Memory B cell (primary cell): ENCODE measurements around the gene PASK.

Source experiments
- ATAC-seq: fragments of 150-1000 bp; cut with Tn5 transposase; 2 replicates; pipeline ENCODE4 v1.10.0; 2021; ENCODE audit warnings: low read depth, mild to moderate bottlenecking, moderate library complexity
- DNase-seq, 2 donors: peaks; one replicate each; pipeline ENCODE4 v3.0.0; 2022; ENCODE audit warnings: low spot score in 2 of 2
- H3K27ac Mint-ChIP-seq: one replicate; pipeline ENCODE4 v1.8.0; 2022; ENCODE audit warnings: mild to moderate bottlenecking, moderate library complexity, mixed read lengths
- H3K27me3 Mint-ChIP-seq: one replicate; pipeline ENCODE4 v1.8.0; 2022; ENCODE audit warnings: mixed read lengths
- H3K36me3 Mint-ChIP-seq: one replicate; pipeline ENCODE4 v1.8.0; 2022; ENCODE audit warnings: mild to moderate bottlenecking, mixed read lengths
- H3K4me1 Mint-ChIP-seq: one replicate; pipeline ENCODE4 v1.8.0; 2022; ENCODE audit warnings: mixed read lengths
- H3K4me3 Mint-ChIP-seq: one replicate; pipeline ENCODE4 v1.8.0; 2022; ENCODE audit warnings: mild to moderate bottlenecking, moderate library complexity, mixed read lengths
- H3K9me3 Mint-ChIP-seq: one replicate; pipeline ENCODE4 v1.8.0; 2022; ENCODE audit warnings: mixed read lengths

The PASK gene

GRCh38 chr2:241161646-241162281, 12.5 kb upstream of the PASK start:
- Mint-ChIP-seq H3K9me3 (no peaks in the 10 kb centered on the region), H3K36me3 (peaks cover 28% of the 10 kb centered on the region), H3K27me3 (no peaks in the 10 kb centered on the region), H3K27ac (no peak overlapping the region), H3K4me3 (no peak overlapping the region), H3K4me1 (no peaks in the 10 kb centered on the region)
- no peak for ATAC-seq
- no peak for DNase-seq

- Mint-ChIP-seq H3K4me3 (no peak overlapping the region), H3K27ac (no peak overlapping the region), H3K27me3 (no peaks in the 10 kb centered on the region), H3K4me1 (no peaks in the 10 kb centered on the region), H3K36me3 (peaks cover 22% of the 10 kb centered on the region), H3K9me3 (no peaks in the 10 kb centered on the region)
- DNase-seq = no peak
- no peak for ATAC-seq
Measured at GRCh38 chr2:241160318-241160717, 11.0 kb upstream of the PASK start.

- no peak for DNase-seq
- H3K4me3 Mint-ChIP-seq = no peak overlapping the region
- H3K4me1 Mint-ChIP-seq = no peaks in the 10 kb centered on the region
- H3K27ac Mint-ChIP-seq = no peak overlapping the region
- H3K27me3 Mint-ChIP-seq = no peaks in the 10 kb centered on the region
- no peak for ATAC-seq
- H3K9me3 Mint-ChIP-seq = no peaks in the 10 kb centered on the region
- peaks cover 22% of the 10 kb centered on the region for H3K36me3 Mint-ChIP-seq
Measured at GRCh38 chr2:241159116-241159515, 9.8 kb upstream of the PASK start.

- Mint-ChIP-seq H3K4me3 (no peak overlapping the region), H3K27me3 (no peaks in the 10 kb centered on the region), H3K9me3 (no peaks in the 10 kb centered on the region), H3K4me1 (no peaks in the 10 kb centered on the region), H3K27ac (no peak overlapping the region), H3K36me3 (peaks cover 22% of the 10 kb centered on the region)
- DNase-seq (no peak), ATAC-seq (no peak)
Measured at GRCh38 chr2:241158546-241158900, 9.3 kb upstream of the PASK start.

GRCh38 chr2:241157841-241158545, 8.7 kb upstream of the PASK start:
- ATAC-seq = no peak
- Mint-ChIP-seq H3K27me3 (no peaks in the 10 kb centered on the region), H3K4me1 (peaks cover 3% of the 10 kb centered on the region), H3K4me3 (no peak overlapping the region), H3K36me3 (peaks cover 26% of the 10 kb centered on the region), H3K9me3 (no peaks in the 10 kb centered on the region), H3K27ac (no peak overlapping the region)
- DNase-seq = no peak

GRCh38 chr2:241156971-241157441, 7.7 kb upstream of the PASK start:
- Mint-ChIP-seq H3K4me3 (no peak overlapping the region), H3K27me3 (no peaks in the 10 kb centered on the region), H3K9me3 (no peaks in the 10 kb centered on the region), H3K36me3 (peaks cover 21% of the 10 kb centered on the region), H3K4me1 (peaks cover 6% of the 10 kb centered on the region), H3K27ac (peak overlapping the region; percentile 14)
- ATAC-seq (no peak), DNase-seq (no peak)

- H3K27me3 Mint-ChIP-seq = no peaks in the 10 kb centered on the region
- no peak overlapping the region for H3K4me3 Mint-ChIP-seq
- peaks cover 17% of the 10 kb centered on the region for H3K4me1 Mint-ChIP-seq
- no peaks in the 10 kb centered on the region for H3K9me3 Mint-ChIP-seq
- DNase-seq = no peak
- H3K36me3 Mint-ChIP-seq = peaks cover 21% of the 10 kb centered on the region
- no peak overlapping the region for H3K27ac Mint-ChIP-seq
- no peak for ATAC-seq
Measured at GRCh38 chr2:241155936-241156335, 6.7 kb upstream of the PASK start.

- no peak for ATAC-seq
- Mint-ChIP-seq H3K4me3 (no peak overlapping the region), H3K9me3 (no peaks in the 10 kb centered on the region)
Measured at GRCh38 chr2:241154915-241155314, 5.6 kb upstream of the PASK start.

GRCh38 chr2:241153616-241154015, 4.3 kb upstream of the PASK start:
- Mint-ChIP-seq H3K36me3 (peaks cover 11% of the 10 kb centered on the region), H3K4me3 (no peak overlapping the region), H3K27me3 (no peaks in the 10 kb centered on the region), H3K4me1 (peaks cover 26% of the 10 kb centered on the region), H3K27ac (no peak overlapping the region), H3K9me3 (no peaks in the 10 kb centered on the region)
- DNase-seq = no peak
- no peak for ATAC-seq

More at GRCh38 chr2:241154915-241155314, 5.6 kb upstream of the PASK start:
- Mint-ChIP-seq H3K36me3 (peaks cover 16% of the 10 kb centered on the region), H3K27me3 (no peaks in the 10 kb centered on the region), H3K4me1 (peaks cover 25% of the 10 kb centered on the region), H3K27ac (no peak overlapping the region)
- DNase-seq = no peak

GRCh38 chr2:241151934-241152660, 2.8 kb upstream of the PASK start:
- Mint-ChIP-seq H3K27me3 (no peaks in the 10 kb centered on the region), H3K4me1 (peaks cover 35% of the 10 kb centered on the region), H3K9me3 (no peaks in the 10 kb centered on the region), H3K36me3 (peaks cover 3% of the 10 kb centered on the region), H3K27ac (no peak overlapping the region), H3K4me3 (peak overlapping the region; percentile 97)
- no peak for ATAC-seq
- DNase-seq = no peak

GRCh38 chr2:241150660-241151530, 1.6 kb upstream of the PASK start:
- Mint-ChIP-seq H3K4me3 (peak overlapping the region; percentile 97), H3K27me3 (no peaks in the 10 kb centered on the region), H3K27ac (peak overlapping the region; percentile 91), H3K4me1 (peaks cover 41% of the 10 kb centered on the region), H3K36me3 (peaks cover 3% of the 10 kb centered on the region), H3K9me3 (no peaks in the 10 kb centered on the region)
- ATAC-seq (no peak), DNase-seq (no peak)

GRCh38 chr2:241149925-241150659, 820 bp upstream of the PASK start, which contains the start of gene PPP1R7:
Gene PPP1R7, plus strand, starts transcription at chr2:241150467. Its CDS starts 29 bp downstream, at chr2:241150496.
- peak; percentile 82 to 91 for DNase-seq
- H3K9me3 Mint-ChIP-seq = no peaks in the 10 kb centered on the region
- ATAC-seq = peak; percentile 81
- peaks cover 41% of the 10 kb centered on the region for H3K4me1 Mint-ChIP-seq
- peak within 1 kb of the TSS; percentile 91 for H3K27ac Mint-ChIP-seq
- no peaks in the 10 kb centered on the region for H3K27me3 Mint-ChIP-seq
- H3K4me3 Mint-ChIP-seq = peak within 1 kb of the TSS; percentile 97
- H3K36me3 Mint-ChIP-seq = peaks cover 3% of the 10 kb centered on the region

- Mint-ChIP-seq H3K4me1 (peaks cover 41% of the 10 kb centered on the region), H3K4me3 (peak overlapping the region; percentile 97)
Measured at GRCh38 chr2:241149675-241149924, 328 bp upstream of the PASK start.

More at GRCh38 chr2:241149675-241149924, 328 bp upstream of the PASK start:
- Mint-ChIP-seq H3K9me3 (no peaks in the 10 kb centered on the region), H3K27ac (peak overlapping the region; percentile 91), H3K36me3 (peaks cover 3% of the 10 kb centered on the region), H3K27me3 (no peaks in the 10 kb centered on the region)
- DNase-seq = no peak
- ATAC-seq = no peak
